Lower lobe of right lung (tissue), 2 donors: Measurements from ENCODE around the gene MUC5AC. TPM values are rescaled to one million over a fixed set of nuclear protein-coding genes. Genes with fewer than 3 reads are reported as not detected.

Experiments used
- ATAC-seq, 2 donors: fragments of 200-7000 bp; cut with Tn5 transposase; one replicate each; pipeline ENCODE4 v1.9.1; 2020 to 2022; ENCODE audit warnings: mild to moderate bottlenecking in 2 of 2, moderate library complexity in 2 of 2
- DNase-seq: peaks from one replicate; pipeline ENCODE4 v3.0.0-alpha.2; 2020
- H3K27ac ChIP-seq: fragments of 200-600 bp; one replicate; pipeline ENCODE4 v1.8.0; 2022
- H3K27me3 ChIP-seq: fragments of 200-600 bp; one replicate; pipeline ENCODE4 v1.8.0; 2022; ENCODE audit warnings: low read depth
- H3K36me3 ChIP-seq: fragments of 200-600 bp; one replicate; pipeline ENCODE4 v1.8.0; 2022; ENCODE audit warnings: mild to moderate bottlenecking
- H3K4me1 ChIP-seq: fragments of 200-600 bp; one replicate; pipeline ENCODE4 v1.8.0; 2022
- H3K4me3 ChIP-seq: fragments of 200-600 bp; one replicate; pipeline ENCODE4 v1.8.0; 2022; ENCODE audit warnings: mild to moderate bottlenecking
- H3K9me3 ChIP-seq: fragments of 200-600 bp; one replicate; pipeline ENCODE4 v1.8.0; 2022
- intact Hi-C: fragments of 100-400 bp; cut with DNase I; formaldehyde crosslinking; loops from one replicate; pipeline ENCODE4 v1.11.0; 2022
- total RNA-seq: library from RNA; stranded (reverse); fragmentation: NEBNext Ultra II Directional; extraction: Animal tissue kit (Norgen Biotek cat#: 25700); gene quantifications from one replicate; pipeline ENCODE4 v1.2.1, GENCODE V29; 2021
- TF ChIP-seq, protein P1 (sequence below): fragments of 200-600 bp; IDR thresholded peaks from one replicate; pipeline ENCODE4 v1.8.0; 2022; ENCODE audit warnings: antibody characterized with exemption, mild to moderate bottlenecking
- donor health status: DM: no; HTN: yes; CAD: no; lungs with severe emphysema.

The MUC5AC gene
- total RNA-seq, 1 donor from 2014 or later, result 0.35 TPM

- DNase-seq (peak; percentile 43), ATAC-seq (no peak)
- intact Hi-C loops, result no loop called here
Observed at GRCh38 chr11:1200611-1201191, 42.9 kb downstream of the MUC5AC start.

GRCh38 chr11:1201395-1202153, 43.8 kb downstream of the MUC5AC start:
- H3K9me3 ChIP-seq, result no peaks in the 10 kb centered on the region
- intact Hi-C loops, result no loop called here
- peaks cover 59% of the 10 kb centered on the region for H3K27me3 ChIP-seq
- ATAC-seq (no peak), DNase-seq (no peak)
- no peak overlapping the region for H3K4me3 ChIP-seq
- H3K27ac ChIP-seq, result no peak overlapping the region
- TF ChIP-seq, protein P1, sequence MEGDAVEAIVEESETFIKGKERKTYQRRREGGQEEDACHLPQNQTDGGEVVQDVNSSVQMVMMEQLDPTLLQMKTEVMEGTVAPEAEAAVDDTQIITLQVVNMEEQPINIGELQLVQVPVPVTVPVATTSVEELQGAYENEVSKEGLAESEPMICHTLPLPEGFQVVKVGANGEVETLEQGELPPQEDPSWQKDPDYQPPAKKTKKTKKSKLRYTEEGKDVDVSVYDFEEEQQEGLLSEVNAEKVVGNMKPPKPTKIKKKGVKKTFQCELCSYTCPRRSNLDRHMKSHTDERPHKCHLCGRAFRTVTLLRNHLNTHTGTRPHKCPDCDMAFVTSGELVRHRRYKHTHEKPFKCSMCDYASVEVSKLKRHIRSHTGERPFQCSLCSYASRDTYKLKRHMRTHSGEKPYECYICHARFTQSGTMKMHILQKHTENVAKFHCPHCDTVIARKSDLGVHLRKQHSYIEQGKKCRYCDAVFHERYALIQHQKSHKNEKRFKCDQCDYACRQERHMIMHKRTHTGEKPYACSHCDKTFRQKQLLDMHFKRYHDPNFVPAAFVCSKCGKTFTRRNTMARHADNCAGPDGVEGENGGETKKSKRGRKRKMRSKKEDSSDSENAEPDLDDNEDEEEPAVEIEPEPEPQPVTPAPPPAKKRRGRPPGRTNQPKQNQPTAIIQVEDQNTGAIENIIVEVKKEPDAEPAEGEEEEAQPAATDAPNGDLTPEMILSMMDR, result no peak
- no peaks in the 10 kb centered on the region for H3K4me1 ChIP-seq
- no peaks in the 10 kb centered on the region for H3K36me3 ChIP-seq

More at GRCh38 chr11:1200611-1201191, 42.9 kb downstream of the MUC5AC start:
- TF ChIP-seq, protein P1, result no peak
- no peaks in the 10 kb centered on the region for H3K9me3 ChIP-seq
- no peak overlapping the region for H3K4me3 ChIP-seq
- H3K36me3 ChIP-seq, result no peaks in the 10 kb centered on the region
- no peak overlapping the region for H3K27ac ChIP-seq
- H3K27me3 ChIP-seq, result peaks cover 68% of the 10 kb centered on the region
- no peaks in the 10 kb centered on the region for H3K4me1 ChIP-seq

DNA sequence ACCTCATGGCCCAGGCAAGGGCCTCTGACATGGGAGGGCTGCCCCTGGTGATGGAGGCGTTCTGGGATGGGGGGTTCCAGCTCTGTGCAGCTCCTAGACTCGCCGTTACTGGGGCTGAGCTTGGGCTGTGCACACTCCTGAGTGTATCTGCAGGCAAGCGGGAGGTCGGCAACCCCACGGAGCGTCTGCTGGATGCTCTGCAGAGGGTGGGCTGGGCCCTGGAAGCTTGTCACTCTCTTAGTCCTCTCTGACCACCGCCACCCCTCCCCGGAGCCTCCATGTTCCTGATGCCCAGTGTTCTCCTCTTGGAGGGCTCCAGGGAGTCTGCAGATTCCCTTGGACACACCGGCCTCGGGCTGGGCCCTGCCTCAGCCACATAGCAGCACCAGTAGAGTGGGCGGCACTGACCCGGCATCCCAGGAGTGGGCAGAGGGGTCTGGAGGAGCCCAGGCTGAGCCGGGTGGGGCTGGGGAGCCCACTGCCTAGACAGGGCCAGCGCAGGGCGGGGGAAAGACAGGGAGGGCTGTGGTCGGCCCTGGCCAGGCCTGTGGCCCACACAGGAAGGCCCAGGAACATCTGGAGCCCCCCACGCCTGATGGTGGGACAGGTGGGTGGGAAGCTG, 44.5 kb downstream of the MUC5AC start:
- no peak overlapping the region for H3K27ac ChIP-seq
- peak; percentile 21 to 36 for ATAC-seq
- no peaks in the 10 kb centered on the region for H3K36me3 ChIP-seq

GRCh38 chr11:1202776-1203504, 45.2 kb downstream of the MUC5AC start:
- Histone ChIP-seq H3K27me3 (peaks cover 45% of the 10 kb centered on the region), H3K36me3 (no peaks in the 10 kb centered on the region), H3K9me3 (no peaks in the 10 kb centered on the region), H3K4me1 (no peaks in the 10 kb centered on the region), H3K4me3 (no peak overlapping the region), H3K27ac (no peak overlapping the region)
- DNase-seq, result peak; percentile 69
- TF ChIP-seq, protein P1, result peak; percentile 94
- peak; percentile 83 for ATAC-seq
- intact Hi-C loops, result no loop called here

More for the DNA sequence above, 44.5 kb downstream of the MUC5AC start:
- no peak overlapping the region for H3K4me3 ChIP-seq
- H3K9me3 ChIP-seq, result no peaks in the 10 kb centered on the region
- peaks cover 52% of the 10 kb centered on the region for H3K27me3 ChIP-seq
- intact Hi-C loops, result no loop called here
- no peaks in the 10 kb centered on the region for H3K4me1 ChIP-seq
- peak; percentile 49 for DNase-seq
- TF ChIP-seq, protein P1, result no peak
